ENCODE data around the gene PRRX2. TPM values are rescaled to one million over a fixed set of nuclear protein-coding genes. Genes with fewer than 3 reads are reported as not detected.

The PRRX2 gene
- total and polyA plus RNA-seq, 2 donors (not counting 1 experiment from before 2014, with no cell fraction given): not detected

DNA sequence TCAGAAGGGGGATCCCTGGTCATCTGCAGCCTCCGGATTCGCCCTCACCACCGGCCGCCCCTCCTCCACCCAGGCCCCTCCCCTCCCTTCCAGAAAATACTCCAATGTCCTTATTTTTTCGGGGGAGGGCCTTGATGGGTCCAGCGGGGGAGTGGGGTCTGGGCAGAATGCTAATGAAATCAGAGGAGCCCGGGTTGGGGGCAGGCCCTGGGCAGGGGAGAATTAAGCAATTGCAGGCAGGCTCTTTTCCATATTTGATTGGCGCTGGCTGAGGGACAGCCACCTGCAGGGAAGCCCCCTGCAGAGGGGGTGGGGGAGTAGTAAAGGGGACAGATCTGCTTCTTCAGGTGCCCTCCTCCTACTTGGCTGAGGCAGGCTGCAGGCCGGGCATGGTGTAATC is 21.3 kb downstream of the PRRX2 start:
- no peak overlapping the region for H3K4me3 ChIP-seq (ENCODE audit: control extremely low read depth in 1 of 5, extremely low read depth in 1 of 5, insufficient read depth in 1 of 5, low read depth in 2 of 5, low read length in 4 of 5)
- Mint-ChIP-seq H3K4me1 (no peaks in the 10 kb centered on the region), H3K27me3 (peaks cover 8% of the 10 kb centered on the region), H3K27ac (no peak overlapping the region), H3K4me3 (no peak overlapping the region), H3K9me3 (ENCODE audit: insufficient read depth) (no peaks in the 10 kb centered on the region)
- TF ChIP-seq, protein P1, sequence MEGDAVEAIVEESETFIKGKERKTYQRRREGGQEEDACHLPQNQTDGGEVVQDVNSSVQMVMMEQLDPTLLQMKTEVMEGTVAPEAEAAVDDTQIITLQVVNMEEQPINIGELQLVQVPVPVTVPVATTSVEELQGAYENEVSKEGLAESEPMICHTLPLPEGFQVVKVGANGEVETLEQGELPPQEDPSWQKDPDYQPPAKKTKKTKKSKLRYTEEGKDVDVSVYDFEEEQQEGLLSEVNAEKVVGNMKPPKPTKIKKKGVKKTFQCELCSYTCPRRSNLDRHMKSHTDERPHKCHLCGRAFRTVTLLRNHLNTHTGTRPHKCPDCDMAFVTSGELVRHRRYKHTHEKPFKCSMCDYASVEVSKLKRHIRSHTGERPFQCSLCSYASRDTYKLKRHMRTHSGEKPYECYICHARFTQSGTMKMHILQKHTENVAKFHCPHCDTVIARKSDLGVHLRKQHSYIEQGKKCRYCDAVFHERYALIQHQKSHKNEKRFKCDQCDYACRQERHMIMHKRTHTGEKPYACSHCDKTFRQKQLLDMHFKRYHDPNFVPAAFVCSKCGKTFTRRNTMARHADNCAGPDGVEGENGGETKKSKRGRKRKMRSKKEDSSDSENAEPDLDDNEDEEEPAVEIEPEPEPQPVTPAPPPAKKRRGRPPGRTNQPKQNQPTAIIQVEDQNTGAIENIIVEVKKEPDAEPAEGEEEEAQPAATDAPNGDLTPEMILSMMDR (IDR thresholded peaks at IDR 0.05): no peak
- TF ChIP-seq EZH2 (IDR thresholded peaks at IDR 0.05; ENCODE audit: borderline replicate concordance, insufficient read depth, low read depth, low read length, poor library complexity, severe bottlenecking): no peak
- DNase-seq: no peak
- no peaks in the 10 kb centered on the region for H3K79me2 ChIP-seq (ENCODE audit: control insufficient read depth, insufficient read depth, low read length)
- no peaks in the 10 kb centered on the region for H3K36me3 ChIP-seq (replicated peaks in 1 of 2; ENCODE audit: control extremely low read depth in 1 of 2, control insufficient read depth in 1 of 2, extremely low read depth in 1 of 2, insufficient read depth in 2 of 2, low read length in 1 of 2)
- no peak overlapping the region for H2AFZ ChIP-seq (ENCODE audit: insufficient read depth, low read depth, low read length, poor library complexity, severe bottlenecking)
- no peak overlapping the region for H3K9ac ChIP-seq (ENCODE audit: low read length)
- H3K27me3 ChIP-seq (replicated peaks in 1 of 4; ENCODE audit: control extremely low read depth in 1 of 4, control insufficient read depth in 3 of 4, insufficient read depth in 4 of 4, low read length in 3 of 4): no peaks in the 10 kb centered on the region
- WGBS (ENCODE audit: insufficient coverage): 74% methylated on average over 3 of the region's 9 CpGs
- H3K9me3 ChIP-seq (ENCODE audit: control extremely low read depth in 1 of 3, control insufficient read depth in 2 of 3, insufficient read depth in 1 of 3, low read length in 2 of 3): no peaks in the 10 kb centered on the region
- intact Hi-C loops (cut with micrococcal nuclease): no loop called here
- no peaks in the 10 kb centered on the region for H4K20me1 ChIP-seq (ENCODE audit: control insufficient read depth, insufficient read depth, low read length, poor library complexity, severe bottlenecking)
- no peak overlapping the region for H3K27ac ChIP-seq (ENCODE audit: low read length in 2 of 2)
- no peaks in the 10 kb centered on the region for H3K4me1 ChIP-seq (ENCODE audit: control insufficient read depth in 2 of 2, insufficient read depth in 2 of 2, low read length in 2 of 2)
- CTCF ChIA-PET: no interaction called here
- POLR2A ChIA-PET: no interaction called here
- ATAC-seq (ENCODE audit: low read depth): no peak
- H3K4me2 ChIP-seq (replicated peaks; ENCODE audit: low read depth, low read length, poor library complexity, severe bottlenecking): no peak overlapping the region

- no peaks in the 10 kb centered on the region for H3K4me1 ChIP-seq (ENCODE audit: control insufficient read depth in 2 of 2, insufficient read depth in 2 of 2, low read length in 2 of 2)
- WGBS (ENCODE audit: insufficient coverage): 87% methylated on average over 9 of the region's 10 CpGs
- H2AFZ ChIP-seq (ENCODE audit: insufficient read depth, low read depth, low read length, poor library complexity, severe bottlenecking): no peak overlapping the region
- no peak overlapping the region for H3K4me3 ChIP-seq (ENCODE audit: control extremely low read depth in 1 of 5, extremely low read depth in 1 of 5, insufficient read depth in 1 of 5, low read depth in 2 of 5, low read length in 4 of 5)
- ChIA-PET POLR2A (no interaction called here), CTCF (no interaction called here)
- ATAC-seq (ENCODE audit: low read depth) (no peak), DNase-seq (no peak)
- H3K4me2 ChIP-seq (replicated peaks; ENCODE audit: low read depth, low read length, poor library complexity, severe bottlenecking): no peak overlapping the region
- no peaks in the 10 kb centered on the region for H3K36me3 ChIP-seq (replicated peaks in 1 of 2; ENCODE audit: control extremely low read depth in 1 of 2, control insufficient read depth in 1 of 2, extremely low read depth in 1 of 2, insufficient read depth in 2 of 2, low read length in 1 of 2)
- H3K9me3 ChIP-seq (ENCODE audit: control extremely low read depth in 1 of 3, control insufficient read depth in 2 of 3, insufficient read depth in 1 of 3, low read length in 2 of 3): no peaks in the 10 kb centered on the region
- intact Hi-C loops (cut with micrococcal nuclease): no loop called here
- peaks cover 6% of the 10 kb centered on the region for H3K27me3 Mint-ChIP-seq
- no peaks in the 10 kb centered on the region for H3K4me1 Mint-ChIP-seq
- peaks cover under 1% of the 10 kb centered on the region for H3K9me3 Mint-ChIP-seq (ENCODE audit: insufficient read depth)
- no peak for TF ChIP-seq EZH2 (IDR thresholded peaks at IDR 0.05; ENCODE audit: borderline replicate concordance, insufficient read depth, low read depth, low read length, poor library complexity, severe bottlenecking)
- no peaks in the 10 kb centered on the region for H3K27me3 ChIP-seq (replicated peaks in 1 of 4; ENCODE audit: control extremely low read depth in 1 of 4, control insufficient read depth in 3 of 4, insufficient read depth in 4 of 4, low read length in 3 of 4)
- no peak overlapping the region for H3K27ac ChIP-seq (ENCODE audit: low read length in 2 of 2)
- no peak overlapping the region for H3K9ac ChIP-seq (ENCODE audit: low read length)
- H3K27ac Mint-ChIP-seq: no peak overlapping the region
- no peaks in the 10 kb centered on the region for H3K79me2 ChIP-seq (ENCODE audit: control insufficient read depth, insufficient read depth, low read length)
- no peaks in the 10 kb centered on the region for H4K20me1 ChIP-seq (ENCODE audit: control insufficient read depth, insufficient read depth, low read length, poor library complexity, severe bottlenecking)
- no peak overlapping the region for H3K4me3 Mint-ChIP-seq
These were observed 21.9 kb downstream of the PRRX2 start for GRCh38 chr9:129687391-129687790.
